Measurements from ENCODE around the gene OR8B3.

DNA sequence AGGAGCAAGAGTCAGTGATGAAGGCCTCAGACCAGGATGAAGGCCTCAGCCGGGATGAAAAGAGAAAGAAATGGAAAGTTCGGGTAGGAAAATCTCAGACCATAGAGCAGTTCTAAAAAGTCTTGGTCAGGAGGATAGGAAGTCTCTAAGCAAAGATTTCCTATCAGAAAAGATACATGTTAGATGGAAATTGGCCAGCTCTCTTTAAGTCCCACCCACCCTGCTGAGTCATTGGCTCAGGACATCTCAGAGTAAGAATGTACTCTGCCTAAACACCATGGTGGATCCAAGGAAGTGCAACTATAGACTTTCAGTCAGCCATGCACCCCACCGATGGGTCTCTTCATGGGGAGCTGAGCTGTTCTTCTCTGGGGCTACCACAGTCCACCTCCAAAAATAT is 4.4 kb downstream of the OR8B3 start:
- TF ChIP-seq POLR2A (IDR thresholded peaks at IDR 0.05): no peak
- TF ChIP-seq, protein P1, sequence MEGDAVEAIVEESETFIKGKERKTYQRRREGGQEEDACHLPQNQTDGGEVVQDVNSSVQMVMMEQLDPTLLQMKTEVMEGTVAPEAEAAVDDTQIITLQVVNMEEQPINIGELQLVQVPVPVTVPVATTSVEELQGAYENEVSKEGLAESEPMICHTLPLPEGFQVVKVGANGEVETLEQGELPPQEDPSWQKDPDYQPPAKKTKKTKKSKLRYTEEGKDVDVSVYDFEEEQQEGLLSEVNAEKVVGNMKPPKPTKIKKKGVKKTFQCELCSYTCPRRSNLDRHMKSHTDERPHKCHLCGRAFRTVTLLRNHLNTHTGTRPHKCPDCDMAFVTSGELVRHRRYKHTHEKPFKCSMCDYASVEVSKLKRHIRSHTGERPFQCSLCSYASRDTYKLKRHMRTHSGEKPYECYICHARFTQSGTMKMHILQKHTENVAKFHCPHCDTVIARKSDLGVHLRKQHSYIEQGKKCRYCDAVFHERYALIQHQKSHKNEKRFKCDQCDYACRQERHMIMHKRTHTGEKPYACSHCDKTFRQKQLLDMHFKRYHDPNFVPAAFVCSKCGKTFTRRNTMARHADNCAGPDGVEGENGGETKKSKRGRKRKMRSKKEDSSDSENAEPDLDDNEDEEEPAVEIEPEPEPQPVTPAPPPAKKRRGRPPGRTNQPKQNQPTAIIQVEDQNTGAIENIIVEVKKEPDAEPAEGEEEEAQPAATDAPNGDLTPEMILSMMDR (IDR thresholded peaks at IDR 0.05): no peak

Measured in breast epithelium (tissue), 3 donors.